HG03432 (cell line): Measurements from ENCODE around the gene MORN2.

Experiments used
- ATAC-seq: cut with Tn5 transposase; IDR thresholded peaks from one replicate; pipeline ENCODE4 v1.9.1; 2021; ENCODE audit warnings: mild to moderate bottlenecking, moderate library complexity; ENCODE audit not compliant: unreplicated experiment

MORN2 gene

DNA sequence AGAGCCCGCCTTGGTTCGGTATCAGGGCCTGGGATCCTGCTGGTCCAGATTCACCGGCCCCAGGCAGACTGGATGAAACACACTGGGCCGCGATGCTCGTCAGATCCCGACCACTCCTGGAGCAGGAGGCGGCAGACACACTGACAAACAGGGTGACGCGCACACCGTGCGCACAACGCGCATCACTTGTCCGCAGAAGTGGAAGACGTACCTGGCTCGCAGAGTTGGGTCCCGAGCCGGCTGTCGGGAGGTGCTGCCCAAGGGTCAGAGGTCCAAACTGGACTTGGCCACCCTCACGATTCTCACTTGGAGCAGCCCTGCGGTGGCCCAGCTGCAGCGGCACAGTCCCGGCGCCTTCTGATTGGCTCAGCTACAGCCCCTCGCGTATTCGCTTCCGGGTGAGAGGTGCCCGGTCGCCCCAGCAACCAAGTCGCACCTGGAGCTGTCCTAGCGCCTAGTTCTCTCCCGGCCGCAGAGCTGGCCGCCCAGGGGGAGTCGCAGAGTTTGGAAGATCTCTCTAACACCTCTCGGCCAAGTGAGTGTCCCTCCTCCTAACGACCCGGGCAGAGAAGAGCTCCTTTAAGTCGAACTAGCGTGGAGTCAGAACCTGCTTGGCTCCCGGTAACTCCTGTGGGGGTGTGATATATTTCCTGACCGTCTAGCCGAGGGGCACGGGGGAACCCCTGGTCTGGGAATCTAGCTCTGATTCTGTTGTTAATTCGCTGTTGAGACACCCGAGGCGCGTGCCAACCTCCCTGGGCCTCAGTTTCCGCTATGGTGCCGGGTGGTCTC lies at the start of gene MORN2, which contains the start of gene DHX57:
TSS of gene MORN2 (plus strand) at position 401 of the 792 bp plus-strand sequence.
TSS of gene DHX57 (minus strand) at position 359 of the 792 bp plus-strand sequence. CDS start 7,529 bp downstream, outside the sequence.
- ATAC-seq: peak; percentile 100

DNA sequence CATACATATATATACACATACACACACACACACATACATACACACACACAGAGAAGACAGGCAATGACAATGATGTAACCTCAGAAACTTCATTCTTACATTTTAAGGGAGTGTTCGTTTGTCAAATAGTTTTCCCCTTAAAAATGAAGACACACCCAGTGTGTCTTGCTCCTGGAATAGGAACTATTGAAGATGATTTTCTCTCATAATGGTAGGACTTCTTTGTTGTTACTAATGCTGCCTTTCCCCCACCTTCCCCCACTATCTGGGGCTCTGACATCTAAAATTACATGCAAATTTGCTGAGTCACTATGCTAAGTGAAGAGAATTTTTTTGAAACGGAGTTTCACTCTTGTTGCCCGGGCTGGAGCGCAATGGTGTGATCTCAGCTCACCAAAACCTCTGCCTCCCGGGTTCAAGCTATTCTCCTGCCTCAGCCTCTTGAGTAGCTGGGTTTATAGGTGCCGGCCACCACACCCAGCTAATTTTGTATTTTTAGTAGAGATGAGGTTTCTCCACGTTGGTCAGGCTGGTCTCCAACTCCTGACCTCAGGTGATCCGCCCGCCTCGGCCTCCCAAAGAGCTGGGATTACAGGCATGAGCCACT lies 48.1 kb upstream of the MORN2 start:
- peak; percentile 53 for ATAC-seq

DNA sequence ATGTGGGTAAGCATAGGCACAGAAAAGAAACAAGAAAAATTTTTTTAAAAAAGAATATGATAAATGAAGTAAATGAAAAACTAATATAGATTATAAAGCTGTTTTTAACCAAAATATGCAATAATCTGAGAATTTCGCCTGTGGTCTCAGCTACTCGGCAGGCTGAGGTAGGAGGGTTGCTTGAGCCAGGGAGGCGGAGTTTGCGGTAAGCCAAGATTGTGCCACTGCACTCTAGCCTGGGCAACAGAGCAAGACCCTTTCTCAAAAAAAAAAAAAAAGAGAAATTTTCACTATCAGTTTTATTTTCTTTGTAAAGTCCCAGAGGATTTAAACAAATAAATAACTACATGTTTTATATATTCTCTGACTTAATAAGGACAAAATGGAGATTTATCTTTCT lies 47.3 kb upstream of the MORN2 start:
- no peak for ATAC-seq

DNA sequence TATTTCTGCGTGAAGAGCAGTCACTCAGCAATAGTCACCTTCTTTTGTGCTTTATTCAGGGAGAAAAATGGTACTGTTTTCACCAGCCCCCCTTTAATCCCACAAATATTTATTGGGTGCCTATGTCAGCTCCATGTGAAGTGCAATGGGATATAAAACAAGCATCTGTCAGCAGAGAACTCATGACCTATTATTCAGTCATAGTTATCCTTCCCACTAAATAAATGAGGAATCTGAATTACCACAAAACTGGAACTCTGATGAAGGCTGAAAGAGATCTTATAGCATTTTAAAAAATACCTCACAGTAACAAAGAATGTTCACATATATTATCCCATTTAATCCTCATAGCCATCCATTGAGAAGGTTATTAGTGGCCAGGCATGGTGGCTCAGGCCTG lies 45.8 kb upstream of the MORN2 start:
- no peak for ATAC-seq

DNA sequence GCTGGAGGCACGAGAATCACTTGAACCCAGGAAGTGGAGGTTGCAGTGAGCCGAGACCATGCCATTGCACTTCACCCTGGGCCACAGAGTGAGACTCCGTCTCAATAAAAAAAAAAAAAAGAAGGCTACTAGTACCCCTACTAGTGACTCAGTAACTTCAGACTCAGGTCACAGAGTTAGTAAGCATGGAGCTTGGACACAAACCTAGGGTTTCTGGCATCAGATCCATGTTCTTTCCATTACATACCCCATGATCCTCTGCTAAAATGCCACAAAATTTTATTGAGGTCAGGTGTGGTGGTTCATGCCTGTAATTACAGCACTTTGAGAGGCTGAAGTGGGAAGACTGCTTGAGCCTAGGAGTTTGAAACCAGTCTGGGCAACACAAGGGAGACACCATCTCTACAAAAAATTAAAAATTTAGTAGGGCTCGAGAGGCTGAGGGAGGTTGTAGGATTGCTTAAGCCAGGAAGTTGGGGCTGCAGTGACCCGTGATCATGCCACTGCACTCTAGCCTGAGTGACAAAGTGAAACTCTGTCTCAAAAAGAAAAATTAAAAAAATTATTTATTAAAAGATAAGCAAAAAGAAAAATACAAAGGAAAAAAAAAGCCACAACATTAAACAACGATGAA lies 45.1 kb upstream of the MORN2 start:
- ATAC-seq: no peak

DNA sequence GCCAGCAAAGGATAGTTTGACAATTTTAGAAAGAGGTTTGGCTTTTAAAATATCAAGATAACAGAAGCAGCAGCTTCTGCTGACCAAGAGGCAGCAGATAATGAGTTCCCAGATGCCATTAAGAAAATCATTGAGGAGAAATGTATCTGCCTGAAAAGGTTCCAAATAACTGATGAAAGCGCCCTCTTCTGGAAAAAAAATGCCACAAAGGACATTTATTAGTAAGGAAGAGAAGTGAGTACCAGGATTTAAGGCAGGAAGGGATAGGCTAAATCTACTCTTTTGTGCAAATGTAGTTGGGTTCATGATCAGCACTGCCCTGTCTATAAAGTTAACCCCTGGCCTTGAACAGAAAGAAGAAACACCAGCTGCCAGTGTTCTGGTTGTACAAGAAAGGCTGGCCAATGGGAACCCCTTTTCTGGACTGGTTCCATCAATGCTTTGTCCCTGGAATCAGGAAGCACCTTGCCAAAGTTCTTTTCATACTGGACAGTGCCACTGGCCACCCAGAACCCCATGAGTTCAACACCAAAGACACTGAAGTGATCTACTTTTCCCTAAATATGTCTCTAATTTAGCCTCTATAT lies 40.7 kb upstream of the MORN2 start:
- ATAC-seq: no peak

DNA sequence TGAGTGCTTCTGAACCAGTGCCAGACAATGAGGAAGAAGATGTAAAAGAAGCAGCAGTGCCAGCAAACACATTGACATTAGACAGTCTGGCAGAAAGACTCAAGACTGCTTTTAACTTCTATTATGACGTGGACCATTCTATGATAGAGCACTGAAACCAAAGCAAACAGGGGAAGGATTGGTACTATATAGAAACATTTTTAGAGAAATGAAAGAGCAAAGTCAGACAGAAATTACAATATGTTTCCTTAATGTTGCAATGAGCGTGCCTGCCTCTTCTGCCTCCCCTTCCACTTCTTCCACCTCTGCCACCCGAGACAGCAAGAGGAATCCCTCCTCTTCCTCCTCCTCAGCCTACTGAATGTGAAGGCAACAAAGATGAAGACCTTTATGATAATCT lies 39.8 kb upstream of the MORN2 start:
- peak; percentile 97 for ATAC-seq

DNA sequence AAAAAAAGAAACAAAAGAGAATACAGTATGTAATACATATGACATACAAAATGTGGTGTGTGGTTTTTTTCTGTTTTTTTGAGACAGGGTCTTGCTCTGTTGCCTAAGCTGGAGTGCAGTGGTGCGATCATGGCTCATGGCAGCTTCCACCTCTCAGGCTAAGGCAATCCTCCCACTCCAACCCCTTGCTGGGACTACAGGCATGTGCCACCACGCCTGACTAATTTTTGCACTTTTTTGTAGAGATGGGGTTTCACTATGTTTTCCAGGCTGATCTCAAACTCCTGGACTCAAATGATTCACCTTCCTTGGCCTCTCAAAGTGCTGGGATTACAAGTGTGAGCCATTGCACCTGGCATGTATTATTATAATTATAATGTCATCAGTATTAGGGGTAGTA lies 39.0 kb upstream of the MORN2 start:
- peak; percentile 30 for ATAC-seq

DNA sequence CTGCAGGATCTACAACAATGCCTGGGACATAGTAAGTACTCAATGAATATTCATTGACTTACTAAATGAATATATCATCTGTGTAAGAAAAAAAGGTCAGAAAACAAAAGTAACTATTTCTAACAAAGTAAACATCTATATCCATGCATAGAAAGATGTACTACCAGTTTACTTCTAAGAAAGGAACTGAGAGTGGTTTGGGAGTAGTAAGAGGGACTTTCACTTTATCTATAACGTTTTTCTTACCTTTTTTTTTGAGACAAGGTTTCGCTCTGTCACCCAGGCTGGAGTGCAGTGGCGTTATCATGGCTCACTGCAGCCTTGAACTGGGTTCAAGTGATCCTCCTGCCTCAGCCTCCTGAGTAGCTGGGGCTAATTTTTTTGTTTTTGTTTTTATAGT lies 25.7 kb upstream of the MORN2 start:
- peak; percentile 97 for ATAC-seq

DNA sequence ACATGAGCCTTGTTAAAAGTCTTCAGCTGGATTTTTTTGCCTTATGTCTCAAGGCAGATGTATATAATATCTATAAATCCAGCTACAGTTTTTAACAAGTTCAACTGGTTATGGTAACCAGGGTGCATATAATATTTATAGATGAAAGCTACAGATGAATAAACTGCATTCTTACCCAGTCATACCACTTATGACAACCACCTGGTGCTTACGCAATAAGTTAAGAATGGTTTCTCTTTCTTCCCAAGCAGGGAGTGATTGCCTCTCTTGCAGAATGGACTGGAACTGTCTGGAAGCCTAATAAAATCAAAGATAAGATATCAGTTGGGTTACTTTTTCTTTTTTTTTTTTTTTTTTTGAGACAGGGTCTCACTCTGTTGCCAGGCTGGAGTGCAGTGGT lies 19.6 kb upstream of the MORN2 start:
- no peak for ATAC-seq

DNA sequence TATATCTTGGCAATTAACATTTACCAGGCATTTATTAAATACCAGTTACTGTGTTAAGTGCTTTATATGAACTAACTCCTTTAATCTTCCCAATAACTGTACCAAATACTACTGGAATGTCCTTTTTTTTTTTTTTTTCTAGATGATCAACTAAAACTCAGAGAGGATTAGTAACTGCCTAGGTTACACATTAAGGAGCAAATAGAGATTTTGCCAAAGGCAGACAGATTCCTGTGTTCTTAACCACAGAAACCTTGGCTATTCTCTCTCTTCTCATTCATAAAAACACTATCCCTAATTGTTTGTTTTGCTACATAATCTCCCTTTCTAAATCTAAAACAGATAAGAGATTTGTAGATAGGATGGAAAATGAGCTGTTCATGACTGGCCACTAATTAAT lies 13.3 kb upstream of the MORN2 start:
- ATAC-seq: no peak

DNA sequence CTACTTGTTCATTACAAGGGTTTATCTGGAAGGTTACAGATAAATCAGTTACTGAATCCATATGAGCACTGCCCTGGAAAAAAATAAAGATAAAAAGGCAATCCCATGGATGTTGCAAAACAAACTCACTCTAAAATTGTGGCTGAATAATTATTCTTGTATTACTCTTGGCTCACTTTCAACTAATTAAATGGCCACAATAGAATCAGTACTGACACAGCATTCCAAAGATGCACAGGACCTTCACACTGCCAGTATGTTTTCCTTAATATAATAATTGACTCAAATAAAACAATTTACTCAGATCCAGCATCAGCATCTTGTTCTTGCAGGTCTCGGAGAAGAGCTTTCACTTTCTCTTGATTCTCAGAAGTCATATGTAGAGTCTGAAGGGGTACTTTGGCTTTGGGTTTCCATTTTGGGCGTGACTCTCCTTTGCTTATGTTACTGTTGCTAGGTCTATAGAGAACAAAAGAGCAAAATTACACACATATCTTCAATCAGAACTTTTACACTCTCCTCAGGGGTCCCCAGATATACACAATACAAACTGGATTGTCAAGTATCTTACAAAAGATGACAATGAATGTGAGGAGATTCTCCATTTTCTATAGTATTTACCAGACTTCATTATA lies 12.6 kb upstream of the MORN2 start:
- no peak for ATAC-seq

DNA sequence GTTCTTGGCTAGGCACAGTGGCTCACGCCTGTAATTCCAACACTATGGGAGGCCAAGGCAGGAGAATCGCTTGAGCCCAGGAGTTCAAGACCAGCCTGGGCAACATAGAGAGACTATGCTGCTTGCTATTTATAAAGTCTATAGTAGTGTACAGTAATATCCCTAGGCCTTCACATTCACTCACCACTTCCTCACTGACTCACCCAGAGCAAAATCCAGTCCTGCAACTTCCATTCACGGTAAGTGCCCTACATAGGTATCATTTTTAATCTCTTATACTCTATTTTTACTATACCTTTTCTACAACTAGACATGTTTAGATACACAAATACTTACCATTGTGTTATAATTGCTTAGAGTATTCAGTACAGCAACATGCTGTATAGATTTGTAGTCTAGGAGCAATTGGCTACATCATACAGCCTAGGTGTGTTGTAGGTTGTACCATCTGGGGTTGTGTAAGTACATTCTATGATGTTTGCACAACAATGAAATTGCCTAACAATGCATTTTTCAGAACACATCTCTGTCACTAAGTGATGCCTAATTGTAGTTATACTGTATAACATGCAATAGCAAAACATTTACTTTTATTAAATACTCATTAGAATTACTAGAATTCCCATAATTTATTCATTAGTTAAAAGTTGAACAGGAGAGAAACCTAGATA lies 8.9 kb upstream of the MORN2 start:
- no peak for ATAC-seq

DNA sequence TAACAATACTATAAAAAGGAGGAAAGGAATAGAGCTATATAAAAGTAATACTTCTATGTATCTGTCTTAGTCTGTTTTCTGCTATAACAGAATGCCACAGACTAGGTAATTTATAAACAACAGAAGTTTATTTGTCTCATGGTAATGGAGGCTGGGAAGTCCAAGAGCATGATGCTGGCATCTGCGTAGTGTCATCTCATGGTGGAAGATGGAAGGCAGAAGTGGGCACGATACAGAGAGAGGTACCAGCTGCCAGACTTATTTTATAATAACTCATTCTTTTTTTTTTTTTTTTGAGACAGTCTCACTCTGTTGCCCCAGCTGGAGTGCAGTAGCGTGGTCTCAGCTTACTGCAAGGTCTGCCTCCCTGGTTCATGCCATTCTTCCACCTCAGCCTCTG lies 4.3 kb upstream of the MORN2 start:
- no peak for ATAC-seq

DNA sequence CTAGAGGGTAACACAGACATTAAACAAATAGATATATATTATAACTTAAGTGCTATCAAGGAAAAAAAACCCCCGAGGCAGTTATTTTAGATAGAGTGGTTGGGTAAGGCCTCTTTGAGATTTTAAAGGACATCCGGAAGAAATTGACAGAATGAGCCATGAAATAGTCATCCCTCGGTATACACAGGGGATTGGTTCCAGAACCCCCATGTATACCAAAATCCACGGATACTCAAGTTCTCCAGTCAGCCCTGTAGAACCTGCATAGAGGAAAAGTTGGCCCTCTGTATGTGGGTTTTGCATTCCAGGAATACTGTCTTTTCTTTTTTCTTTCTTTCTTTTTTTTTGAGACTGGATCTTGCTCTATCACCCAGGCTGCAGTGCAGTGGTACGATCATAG lies 2.0 kb upstream of the MORN2 start:
- no peak for ATAC-seq

DNA sequence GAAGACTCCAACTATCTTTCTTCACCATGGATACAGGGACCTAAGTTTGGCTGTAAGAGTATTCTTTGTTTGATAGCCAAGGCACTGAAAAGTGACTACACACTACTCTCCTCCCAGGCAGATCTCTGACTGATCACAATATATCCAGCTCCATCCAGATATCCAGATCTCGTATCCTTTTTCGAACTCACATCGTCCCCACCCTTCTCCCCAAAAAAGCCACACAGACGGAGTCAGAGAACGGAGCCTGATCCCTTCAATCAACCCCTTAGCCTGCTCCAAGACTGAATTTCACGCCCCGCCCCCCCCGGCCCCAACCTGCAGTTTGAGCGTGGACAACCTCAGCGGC lies 575 bp upstream of the MORN2 start:
- ATAC-seq: no peak

DNA sequence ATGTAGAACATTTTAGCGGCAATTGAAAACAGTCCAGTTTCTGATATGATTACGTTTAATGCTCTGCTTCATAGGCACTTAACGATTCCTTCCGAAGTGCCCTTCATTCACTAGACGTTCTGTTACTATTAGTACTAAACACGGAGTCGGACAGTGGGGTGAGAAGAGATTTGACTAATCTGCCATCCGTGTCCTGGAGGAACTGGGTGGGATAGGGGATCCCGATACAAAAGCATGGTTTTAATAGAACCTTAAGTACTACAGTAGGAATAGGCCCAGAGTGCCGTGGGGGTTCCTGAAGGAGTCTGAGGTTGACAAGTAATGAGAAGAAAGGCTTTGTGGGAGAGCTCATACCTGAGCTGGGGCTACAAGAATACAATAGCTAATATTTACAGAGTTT lies 631 bp downstream of the MORN2 start:
- ATAC-seq: no peak

DNA sequence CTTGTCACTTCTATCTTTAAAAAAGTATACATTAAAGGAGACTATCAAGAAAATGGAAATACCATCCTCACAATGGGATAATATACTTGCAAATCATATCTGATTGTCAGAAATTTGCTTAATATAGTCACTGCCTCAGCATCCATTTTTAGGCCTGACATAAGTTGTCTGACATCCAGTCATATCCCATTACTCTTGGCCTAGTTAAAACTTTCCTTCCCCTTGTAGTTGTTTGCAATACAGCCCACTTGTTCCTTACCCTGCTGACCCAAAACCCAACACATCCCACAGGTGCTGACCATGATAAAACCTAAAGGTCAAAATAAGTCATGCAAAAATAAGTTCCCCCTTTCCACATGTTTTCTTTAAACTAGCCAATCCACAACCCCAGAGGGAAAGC lies 10.3 kb downstream of the MORN2 start:
- ATAC-seq: no peak

DNA sequence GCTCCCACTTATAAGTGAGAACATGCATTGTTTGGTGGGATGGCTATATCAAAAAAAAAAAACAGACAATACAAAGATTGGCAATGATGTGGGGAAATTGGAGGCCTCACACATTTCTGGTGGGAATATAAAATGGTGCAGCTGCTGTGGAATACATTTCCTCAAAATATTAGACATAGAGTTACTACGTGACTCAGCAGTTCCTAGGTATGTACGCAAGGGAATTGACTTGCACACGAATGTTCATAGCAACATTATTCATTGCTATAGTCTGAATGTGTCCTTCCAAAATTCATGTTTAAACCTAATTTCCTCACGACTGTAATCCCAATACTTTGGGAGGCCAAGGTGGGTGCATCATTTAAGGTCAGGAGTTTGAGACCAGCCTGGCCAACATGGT lies 11.6 kb downstream of the MORN2 start:
- no peak for ATAC-seq

DNA sequence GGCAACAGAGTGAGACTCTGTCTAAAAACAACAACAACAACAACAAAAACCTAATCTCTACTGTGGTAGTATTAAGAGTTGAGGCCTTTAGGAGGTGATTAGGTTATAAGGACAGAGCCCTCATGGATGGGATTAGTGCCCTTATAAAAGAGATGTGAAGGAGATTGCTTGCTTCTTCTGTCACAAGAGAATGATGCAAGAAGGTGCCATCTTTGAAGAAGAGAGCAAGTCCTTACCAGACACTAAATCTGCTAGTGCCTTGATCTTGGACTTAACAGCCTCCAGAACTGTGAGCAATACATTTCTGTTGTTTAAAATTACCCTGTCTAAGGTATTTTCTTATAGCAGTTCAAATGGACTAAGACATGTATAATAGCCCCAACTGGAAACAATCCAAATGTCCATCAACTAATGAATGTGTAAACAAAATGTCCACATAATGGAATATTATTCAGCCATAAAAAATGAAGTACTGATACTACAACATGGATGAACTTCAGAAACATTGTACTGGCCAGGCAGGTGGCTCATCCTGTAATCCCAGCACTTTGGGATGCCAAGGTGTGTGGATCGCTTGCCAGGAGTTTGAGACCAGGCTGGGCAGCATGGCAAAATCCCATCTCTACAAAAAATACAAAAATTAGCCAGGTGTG lies 12.3 kb downstream of the MORN2 start:
- no peak for ATAC-seq
